Measurements from ENCODE around the gene AQP9. TPM values are rescaled to one million over a fixed set of nuclear protein-coding genes. Genes with fewer than 3 reads are reported as not detected.

AQP9 gene
- total and polyA plus RNA-seq, 8 donors = 0.30 to 6.0 (median 1.5) TPM; not detected in 1

DNA sequence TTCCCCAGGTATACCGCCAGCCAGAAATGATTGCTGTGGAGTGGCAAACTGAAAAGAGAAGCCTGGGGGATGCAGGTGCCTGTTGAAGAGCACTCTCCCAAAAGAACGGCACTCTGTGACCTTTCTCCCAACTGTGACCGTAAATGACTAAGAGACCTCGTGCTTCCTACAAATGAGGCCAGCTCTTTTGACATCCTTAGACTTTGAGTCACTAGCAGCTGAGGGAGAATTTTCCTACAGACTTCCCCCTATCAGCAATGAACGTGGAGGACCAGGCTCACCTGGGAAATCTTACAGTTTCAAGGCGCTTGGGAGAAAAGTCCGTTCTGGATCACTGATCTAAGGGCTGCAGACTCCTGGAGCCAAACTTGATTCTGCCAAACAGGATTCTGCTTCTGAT lies 8.6 kb downstream of the AQP9 start:
- peak in 1 of 2 donors; percentile 4 for DNase-seq
- intact Hi-C loops (cut with DNase I; ENCODE audit: low total_unique reads) = no loop called here
- TF ChIP-seq EP300 (IDR thresholded peaks at IDR 0.05) = no peak
- peak in 1 of 3 donors; percentile 5 for TF ChIP-seq POLR2AphosphoS5 (IDR thresholded peaks at IDR 0.05)
- TF ChIP-seq POLR2A (IDR thresholded peaks at IDR 0.05) = no peak
- TF ChIP-seq, protein P1, sequence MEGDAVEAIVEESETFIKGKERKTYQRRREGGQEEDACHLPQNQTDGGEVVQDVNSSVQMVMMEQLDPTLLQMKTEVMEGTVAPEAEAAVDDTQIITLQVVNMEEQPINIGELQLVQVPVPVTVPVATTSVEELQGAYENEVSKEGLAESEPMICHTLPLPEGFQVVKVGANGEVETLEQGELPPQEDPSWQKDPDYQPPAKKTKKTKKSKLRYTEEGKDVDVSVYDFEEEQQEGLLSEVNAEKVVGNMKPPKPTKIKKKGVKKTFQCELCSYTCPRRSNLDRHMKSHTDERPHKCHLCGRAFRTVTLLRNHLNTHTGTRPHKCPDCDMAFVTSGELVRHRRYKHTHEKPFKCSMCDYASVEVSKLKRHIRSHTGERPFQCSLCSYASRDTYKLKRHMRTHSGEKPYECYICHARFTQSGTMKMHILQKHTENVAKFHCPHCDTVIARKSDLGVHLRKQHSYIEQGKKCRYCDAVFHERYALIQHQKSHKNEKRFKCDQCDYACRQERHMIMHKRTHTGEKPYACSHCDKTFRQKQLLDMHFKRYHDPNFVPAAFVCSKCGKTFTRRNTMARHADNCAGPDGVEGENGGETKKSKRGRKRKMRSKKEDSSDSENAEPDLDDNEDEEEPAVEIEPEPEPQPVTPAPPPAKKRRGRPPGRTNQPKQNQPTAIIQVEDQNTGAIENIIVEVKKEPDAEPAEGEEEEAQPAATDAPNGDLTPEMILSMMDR (IDR thresholded peaks at IDR 0.05) = no peak

DNA sequence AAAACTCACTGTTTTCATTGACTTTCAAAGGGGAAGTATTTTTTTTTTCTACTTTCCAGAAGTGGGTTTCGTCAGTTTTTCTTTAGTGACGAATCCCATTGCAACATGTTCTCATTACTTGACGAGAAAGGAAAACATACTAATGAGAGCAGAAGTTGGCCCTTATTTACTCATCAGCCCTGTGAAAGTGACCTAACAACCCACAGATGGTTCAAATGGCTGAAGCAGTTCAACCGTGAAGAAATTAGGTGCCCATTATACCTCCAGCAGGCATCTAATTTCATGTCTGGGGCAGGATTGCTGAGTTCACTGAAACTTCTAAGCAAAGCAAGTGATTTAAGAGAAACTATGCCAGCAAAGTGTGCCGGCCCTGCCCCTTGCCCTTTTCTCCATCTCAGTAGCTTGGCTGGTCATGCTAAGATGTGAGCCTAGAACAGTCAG lies 9.0 kb downstream of the AQP9 start:
- TF ChIP-seq EP300 (IDR thresholded peaks at IDR 0.05) (no peak), POLR2A (IDR thresholded peaks at IDR 0.05) (no peak), POLR2AphosphoS5 (IDR thresholded peaks at IDR 0.05) (no peak)
- TF ChIP-seq, protein P1 (IDR thresholded peaks at IDR 0.05) = no peak
- Histone ChIP-seq H3K4me3 (no peak overlapping the region), H3K27ac (peak overlapping the region in 2 of 5 donors; percentile 67 to 76), H3K36me3 (no peaks in the 10 kb centered on the region), H3K27me3 (no peaks in the 10 kb centered on the region), H3K9me3 (no peaks in the 10 kb centered on the region), H3K4me1 (peaks cover 0 to under 1% (median 0%) of the 10 kb centered on the region in 4 donors)
- intact Hi-C loops (cut with DNase I; ENCODE audit: low total_unique reads) = no loop called here
- DNase-seq = peak in 1 of 2 donors; percentile 7
- 71 to 80% (median 74%) methylated on average over 5 of the region's 5 CpGs for WGBS, 5 donors

More for the DNA sequence above, 8.6 kb downstream of the AQP9 start:
- H3K27ac ChIP-seq = peak overlapping the region in 2 of 5 donors; percentile 67 to 76
- H3K4me3 ChIP-seq = no peak overlapping the region
- peaks cover 0 to 5% (median 0%) of the 10 kb centered on the region in 4 donors for H3K4me1 ChIP-seq
- 62 to 73% (median 70%) methylated on average over 7 of the region's 7 CpGs for WGBS, 5 donors
- no peaks in the 10 kb centered on the region for H3K9me3 ChIP-seq
- H3K27me3 ChIP-seq = no peaks in the 10 kb centered on the region
- no peaks in the 10 kb centered on the region for H3K36me3 ChIP-seq

DNA sequence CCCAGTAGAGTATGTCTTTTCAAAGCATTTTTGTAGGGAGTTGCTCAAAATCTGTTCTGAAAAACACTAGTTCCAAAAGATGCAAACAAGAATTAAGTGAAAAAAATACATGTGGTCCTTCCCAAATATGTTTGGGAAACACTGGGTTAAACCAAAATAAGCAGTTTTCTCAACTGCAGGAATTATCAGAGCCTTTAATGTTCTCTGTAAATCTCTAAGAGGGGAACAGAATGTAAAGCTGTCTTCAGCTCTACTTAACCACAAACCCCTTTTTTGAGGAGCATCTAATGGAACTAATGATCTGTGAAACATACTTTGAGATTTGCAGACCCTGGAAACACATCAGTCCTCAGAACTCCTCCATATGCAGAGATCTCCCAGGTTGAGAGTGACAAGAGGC lies 9.9 kb downstream of the AQP9 start:
- peak overlapping the region in 1 of 5 donors; percentile 67 for H3K27ac ChIP-seq
- no peaks in the 10 kb centered on the region for H3K36me3 ChIP-seq
- intact Hi-C loops (cut with DNase I; ENCODE audit: low total_unique reads) = no loop called here
- no peak for DNase-seq
- H3K4me3 ChIP-seq = no peak overlapping the region
- H3K27me3 ChIP-seq = no peaks in the 10 kb centered on the region
- no peaks in the 10 kb centered on the region for H3K4me1 ChIP-seq
- no peaks in the 10 kb centered on the region for H3K9me3 ChIP-seq
- TF ChIP-seq, protein P1 (IDR thresholded peaks at IDR 0.05) = no peak
- no peak for TF ChIP-seq EP300 (IDR thresholded peaks at IDR 0.05)
- TF ChIP-seq POLR2AphosphoS5 (IDR thresholded peaks at IDR 0.05) = no peak
- no peak for TF ChIP-seq POLR2A (IDR thresholded peaks at IDR 0.05)

DNA sequence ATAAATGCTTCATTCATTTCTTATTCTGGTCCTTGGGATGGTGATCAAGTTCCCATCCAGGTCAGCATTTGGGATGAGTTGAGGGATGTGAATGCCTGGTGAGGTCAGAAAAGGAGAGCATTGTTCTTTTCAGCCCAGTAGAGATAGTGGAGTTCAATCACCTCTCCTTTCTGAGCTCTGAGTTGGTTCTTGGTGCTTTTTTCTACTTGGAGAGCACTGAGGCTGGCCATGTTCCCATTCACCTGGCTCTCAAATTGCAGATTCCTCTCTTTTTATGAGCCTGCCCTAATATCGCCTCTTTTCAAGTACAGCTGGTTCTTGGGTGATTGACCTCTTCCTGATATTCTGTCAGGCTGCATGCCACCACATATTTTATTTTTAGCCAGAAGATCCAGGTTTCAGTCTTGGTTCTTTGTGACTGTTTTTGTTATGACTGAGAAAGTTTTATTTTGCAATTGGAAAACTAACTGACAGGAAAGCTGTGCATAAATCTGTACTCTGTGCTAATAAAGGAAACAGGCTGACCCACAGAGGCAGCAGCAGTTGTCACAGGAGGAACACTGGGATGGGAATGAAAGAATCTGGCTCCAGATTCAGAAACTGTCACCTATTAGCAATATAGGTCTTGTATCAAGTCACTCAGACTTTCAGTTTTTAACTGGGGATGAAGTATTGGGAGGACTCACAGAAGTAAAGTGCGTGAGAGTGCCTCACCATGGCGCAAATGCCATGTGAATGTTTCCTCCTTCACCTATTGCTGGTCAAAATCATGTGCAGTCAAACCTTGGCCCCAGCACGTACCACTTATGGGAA lies 10.7 kb downstream of the AQP9 start:
- Histone ChIP-seq H3K27ac (no peak overlapping the region), H3K4me1 (no peaks in the 10 kb centered on the region), H3K27me3 (no peaks in the 10 kb centered on the region), H3K9me3 (no peaks in the 10 kb centered on the region), H3K36me3 (no peaks in the 10 kb centered on the region), H3K4me3 (no peak overlapping the region)
- TF ChIP-seq, protein P1 (IDR thresholded peaks at IDR 0.05) = no peak
- TF ChIP-seq POLR2AphosphoS5 (IDR thresholded peaks at IDR 0.05) = no peak
- TF ChIP-seq EP300 (IDR thresholded peaks at IDR 0.05) = no peak
- TF ChIP-seq POLR2A (IDR thresholded peaks at IDR 0.05) = no peak
- intact Hi-C loops (cut with DNase I; ENCODE audit: low total_unique reads) = no loop called here
- 77 to 90% (median 85%) methylated on average over 4 of the region's 4 CpGs for WGBS, 5 donors
- no peak for DNase-seq

Data from stomach (tissue), 9 donors.